Activated naive CD8-positive, alpha-beta T cell treated with anti-CD3 and anti-CD28 coated beads, Interleukin-2, amount 50 U/mL, for 24 hours (primary cell): ENCODE data around the gene SSU72.

Source experiments
- ATAC-seq: fragments of 150-1000 bp; cut with Tn5 transposase; one replicate; pipeline ENCODE4 v1.10.0; 2021
- DNase-seq: peaks from one replicate; pipeline ENCODE4 v3.0.0; 2021
- H3K27ac Mint-ChIP-seq: one replicate; pipeline ENCODE4 v1.8.0; 2021; ENCODE audit warnings: mild to moderate bottlenecking, mixed read lengths
- H3K27me3 Mint-ChIP-seq: one replicate; pipeline ENCODE4 v1.8.0; 2021; ENCODE audit warnings: mixed read lengths
- H3K36me3 Mint-ChIP-seq: one replicate; pipeline ENCODE4 v1.8.0; 2021; ENCODE audit warnings: low read depth, mixed read lengths
- H3K4me1 Mint-ChIP-seq: one replicate; pipeline ENCODE4 v1.8.0; 2021; ENCODE audit warnings: mixed read lengths
- H3K4me3 Mint-ChIP-seq: one replicate; pipeline ENCODE4 v1.8.0; 2021; ENCODE audit warnings: mild to moderate bottlenecking, moderate library complexity, mixed read lengths
- H3K9me3 Mint-ChIP-seq: one replicate; pipeline ENCODE4 v1.8.0; 2021; ENCODE audit warnings: mixed read lengths

SSU72 gene

DNA sequence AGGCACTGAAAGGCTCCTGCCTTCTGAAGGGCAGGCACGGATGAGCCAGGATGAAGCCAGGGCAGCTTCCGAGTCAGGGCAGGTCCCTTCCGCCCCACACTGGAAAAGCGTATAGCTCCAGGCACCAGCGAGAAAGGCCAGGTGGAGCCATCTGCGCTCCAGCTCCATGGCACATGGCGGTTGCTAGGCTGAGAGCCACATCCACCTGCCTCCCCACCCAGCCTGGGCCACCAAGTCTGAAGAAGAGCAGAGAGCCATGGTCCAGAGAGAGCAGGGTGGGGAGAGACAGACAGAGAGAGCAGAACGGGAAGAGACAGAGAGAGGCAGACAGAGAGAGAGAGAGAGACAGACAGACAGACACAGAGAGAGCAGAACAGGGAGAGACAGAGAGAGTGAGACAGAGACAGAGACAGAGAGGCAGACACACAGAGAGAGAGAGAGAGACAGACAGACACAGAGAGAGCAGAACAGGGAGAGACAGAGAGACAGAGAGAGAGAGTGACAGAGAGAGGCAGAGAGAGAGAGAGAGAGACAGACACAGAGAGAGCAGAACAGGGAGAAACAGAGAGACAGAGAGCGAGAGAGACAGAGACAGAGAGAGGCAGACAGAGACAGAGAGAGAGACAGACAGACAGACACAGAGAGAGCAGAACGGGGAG lies 20.1 kb upstream of the SSU72 start:
- peak; percentile 25 for ATAC-seq
- Mint-ChIP-seq H3K4me3 (no peak overlapping the region), H3K36me3 (no peaks in the 10 kb centered on the region), H3K9me3 (no peaks in the 10 kb centered on the region), H3K27ac (no peak overlapping the region), H3K27me3 (peaks cover 10% of the 10 kb centered on the region), H3K4me1 (peaks cover 11% of the 10 kb centered on the region)
- DNase-seq, result no peak

GRCh38 chr1:1593834-1594601 lies 19.4 kb upstream of the SSU72 start:
- Mint-ChIP-seq H3K36me3 (no peaks in the 10 kb centered on the region), H3K9me3 (no peaks in the 10 kb centered on the region), H3K4me1 (peaks cover 10% of the 10 kb centered on the region), H3K27me3 (peaks cover 10% of the 10 kb centered on the region), H3K4me3 (no peak overlapping the region), H3K27ac (no peak overlapping the region)
- ATAC-seq (no peak), DNase-seq (no peak)

DNA sequence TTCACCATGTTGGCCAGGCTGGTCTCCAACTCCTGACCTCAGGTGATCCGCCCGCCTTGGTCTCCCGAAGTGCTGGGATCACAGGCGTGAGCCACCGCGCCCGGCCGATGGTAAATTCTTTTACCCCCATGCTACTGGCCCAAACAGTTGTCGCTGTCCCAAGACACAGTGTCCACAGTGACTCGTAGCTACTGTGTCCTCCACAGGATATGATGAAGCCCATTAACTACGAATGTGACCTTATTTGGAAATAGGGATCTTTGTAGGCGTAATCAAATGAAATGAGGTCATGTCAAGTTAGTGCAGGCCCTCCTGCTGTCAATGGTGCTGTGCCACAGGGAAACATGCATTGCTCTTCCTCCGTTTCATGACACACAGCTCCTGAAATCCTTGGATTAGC lies 16.8 kb upstream of the SSU72 start:
- Mint-ChIP-seq H3K36me3 (no peaks in the 10 kb centered on the region), H3K4me3 (no peak overlapping the region), H3K27me3 (peaks cover 6% of the 10 kb centered on the region), H3K27ac (no peak overlapping the region), H3K9me3 (no peaks in the 10 kb centered on the region), H3K4me1 (peaks cover 2% of the 10 kb centered on the region)
- ATAC-seq (no peak), DNase-seq (no peak)

- no peak for DNase-seq
- Mint-ChIP-seq H3K4me3 (no peak overlapping the region), H3K27ac (no peak overlapping the region), H3K4me1 (no peaks in the 10 kb centered on the region), H3K9me3 (no peaks in the 10 kb centered on the region), H3K27me3 (peaks cover 12% of the 10 kb centered on the region), H3K36me3 (no peaks in the 10 kb centered on the region)
- no peak for ATAC-seq
These were observed 8.8 kb upstream of the SSU72 start for GRCh38 chr1:1583347-1584010.

DNA sequence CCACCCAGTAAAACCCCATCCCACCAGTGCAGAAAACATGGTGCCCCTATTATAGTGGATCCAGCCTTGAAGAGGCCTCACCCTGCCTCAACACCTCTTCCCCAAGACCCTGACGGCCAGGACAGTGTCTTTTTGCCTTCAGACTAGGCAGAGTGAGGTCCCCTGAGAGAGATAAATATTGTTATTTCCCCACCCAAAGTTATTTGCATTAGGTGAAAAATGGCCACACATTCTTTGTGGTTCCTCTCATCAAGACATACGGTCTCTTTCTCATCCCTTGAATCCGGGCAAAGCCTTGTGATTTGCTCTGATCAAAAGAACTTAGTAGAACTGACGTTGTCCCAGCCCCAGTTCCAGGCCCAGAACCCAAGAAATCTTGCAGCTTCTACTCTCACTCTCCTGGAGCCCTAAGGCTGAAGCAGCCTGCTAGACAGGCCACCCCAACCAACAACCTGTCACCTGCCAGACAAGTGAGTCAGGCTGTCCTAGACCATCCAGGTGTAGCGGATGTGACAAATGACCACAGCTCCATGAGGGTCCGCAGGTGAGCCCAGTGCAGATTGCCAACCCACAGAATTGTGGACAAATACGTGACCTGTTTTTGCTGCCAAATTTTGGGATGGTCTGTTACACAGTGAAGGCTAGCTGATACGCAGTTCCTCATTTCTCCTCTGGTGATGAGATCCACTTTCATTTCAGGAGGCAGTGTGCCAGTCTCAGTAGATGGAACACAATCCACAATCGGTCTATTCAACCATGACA lies 8.1 kb upstream of the SSU72 start:
- no peak overlapping the region for H3K4me3 Mint-ChIP-seq
- H3K27me3 Mint-ChIP-seq, result peaks cover 11% of the 10 kb centered on the region
- H3K36me3 Mint-ChIP-seq, result no peaks in the 10 kb centered on the region
- no peaks in the 10 kb centered on the region for H3K9me3 Mint-ChIP-seq
- H3K27ac Mint-ChIP-seq, result no peak overlapping the region
- no peaks in the 10 kb centered on the region for H3K4me1 Mint-ChIP-seq
- ATAC-seq (no peak), DNase-seq (no peak)

- Mint-ChIP-seq H3K9me3 (no peaks in the 10 kb centered on the region), H3K27ac (no peak overlapping the region), H3K27me3 (peaks cover 5% of the 10 kb centered on the region), H3K4me1 (peaks cover 18% of the 10 kb centered on the region), H3K36me3 (peaks cover 6% of the 10 kb centered on the region), H3K4me3 (no peak overlapping the region)
- DNase-seq (no peak), ATAC-seq (no peak)
These were observed 3.8 kb upstream of the SSU72 start for GRCh38 chr1:1578371-1578940.

DNA sequence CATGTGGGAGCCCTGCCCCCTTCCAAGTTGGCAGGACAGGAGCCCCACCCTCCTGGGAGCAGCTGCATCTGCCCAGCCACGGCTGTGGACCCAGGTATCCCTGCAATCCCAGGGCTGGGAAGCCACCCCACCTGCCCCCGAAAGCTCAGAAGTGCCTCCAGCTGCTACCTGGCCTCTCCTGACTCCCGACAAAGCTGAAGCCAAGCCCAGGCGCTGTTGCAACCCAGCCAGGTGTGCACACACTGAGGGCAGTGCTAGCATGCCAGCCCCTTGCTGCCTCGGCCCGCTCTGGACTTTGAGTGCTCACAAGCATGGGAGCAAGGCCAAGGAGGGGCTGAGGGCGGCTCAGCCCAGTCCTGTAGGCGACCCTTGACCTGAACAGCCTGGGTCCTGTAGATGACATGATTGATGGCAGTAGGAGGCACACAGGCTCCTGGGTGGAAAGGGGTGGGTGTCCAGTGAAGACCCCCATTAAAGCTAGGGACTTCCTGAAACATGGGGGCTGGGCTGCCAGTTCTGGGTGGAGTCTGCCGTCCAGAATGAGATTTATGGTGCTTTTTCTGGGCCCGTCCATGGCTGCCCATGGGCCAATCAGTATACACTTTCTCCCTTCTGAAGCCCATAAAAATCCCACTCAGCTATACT lies 2.8 kb upstream of the SSU72 start:
- Mint-ChIP-seq H3K4me3 (no peak overlapping the region), H3K4me1 (peaks cover 23% of the 10 kb centered on the region), H3K27me3 (peaks cover 5% of the 10 kb centered on the region), H3K9me3 (no peaks in the 10 kb centered on the region), H3K36me3 (peaks cover 12% of the 10 kb centered on the region), H3K27ac (no peak overlapping the region)
- ATAC-seq, result no peak
- no peak for DNase-seq

GRCh38 chr1:1573843-1574720 lies 581 bp downstream of the SSU72 start:
- Mint-ChIP-seq H3K27ac (peak overlapping the region; percentile 98), H3K36me3 (peaks cover 30% of the 10 kb centered on the region), H3K4me3 (peak overlapping the region; percentile 95), H3K27me3 (no peaks in the 10 kb centered on the region), H3K4me1 (peaks cover 46% of the 10 kb centered on the region), H3K9me3 (no peaks in the 10 kb centered on the region)
- ATAC-seq (peak; percentile 70), DNase-seq (peak; percentile 73)

DNA sequence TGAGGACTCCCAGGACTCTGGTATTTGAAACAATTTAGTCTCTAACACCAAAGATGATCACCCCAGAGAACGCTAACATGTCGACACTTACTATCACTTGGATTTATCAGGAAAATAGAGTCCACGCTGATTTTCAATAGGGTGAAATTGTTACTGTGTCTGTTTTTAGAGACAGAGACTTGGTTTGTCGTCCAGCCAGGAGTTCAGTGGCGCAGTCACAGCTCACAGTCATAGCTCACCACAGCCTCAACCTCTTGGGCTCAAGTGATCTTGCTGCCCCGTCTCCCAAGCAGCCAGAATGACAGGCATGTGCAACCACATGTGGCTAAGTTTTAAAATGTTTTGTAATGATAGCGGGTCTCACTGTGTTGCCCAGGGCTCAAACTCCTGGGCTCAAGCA lies 5.3 kb downstream of the SSU72 start:
- Mint-ChIP-seq H3K4me3 (no peak overlapping the region), H3K27me3 (no peaks in the 10 kb centered on the region), H3K4me1 (peaks cover 50% of the 10 kb centered on the region), H3K27ac (peak overlapping the region; percentile 54), H3K9me3 (no peaks in the 10 kb centered on the region), H3K36me3 (peaks cover 49% of the 10 kb centered on the region)
- ATAC-seq, result no peak
- no peak for DNase-seq

DNA sequence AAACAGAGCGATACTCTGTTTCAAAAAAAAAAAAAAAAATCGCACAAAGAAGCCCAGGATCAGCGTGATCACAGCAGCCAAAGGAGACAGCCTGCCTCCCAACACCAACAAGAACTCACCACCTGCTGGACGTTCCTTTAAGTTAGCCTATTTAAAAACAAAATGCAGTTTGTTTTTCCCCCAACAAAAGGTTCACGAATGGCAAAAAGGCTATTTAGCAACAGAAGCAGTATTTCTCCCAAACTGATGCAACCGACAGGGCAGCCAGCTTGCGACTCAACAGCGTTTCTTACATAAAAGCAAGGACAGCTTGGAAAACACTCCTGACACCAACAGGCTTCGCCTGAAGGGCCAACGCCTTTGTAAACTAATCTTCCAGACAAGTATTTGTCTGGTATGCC lies 6.8 kb downstream of the SSU72 start:
- Mint-ChIP-seq H3K27ac (no peak overlapping the region), H3K4me1 (peaks cover 44% of the 10 kb centered on the region)
- no peak for DNase-seq

DNA sequence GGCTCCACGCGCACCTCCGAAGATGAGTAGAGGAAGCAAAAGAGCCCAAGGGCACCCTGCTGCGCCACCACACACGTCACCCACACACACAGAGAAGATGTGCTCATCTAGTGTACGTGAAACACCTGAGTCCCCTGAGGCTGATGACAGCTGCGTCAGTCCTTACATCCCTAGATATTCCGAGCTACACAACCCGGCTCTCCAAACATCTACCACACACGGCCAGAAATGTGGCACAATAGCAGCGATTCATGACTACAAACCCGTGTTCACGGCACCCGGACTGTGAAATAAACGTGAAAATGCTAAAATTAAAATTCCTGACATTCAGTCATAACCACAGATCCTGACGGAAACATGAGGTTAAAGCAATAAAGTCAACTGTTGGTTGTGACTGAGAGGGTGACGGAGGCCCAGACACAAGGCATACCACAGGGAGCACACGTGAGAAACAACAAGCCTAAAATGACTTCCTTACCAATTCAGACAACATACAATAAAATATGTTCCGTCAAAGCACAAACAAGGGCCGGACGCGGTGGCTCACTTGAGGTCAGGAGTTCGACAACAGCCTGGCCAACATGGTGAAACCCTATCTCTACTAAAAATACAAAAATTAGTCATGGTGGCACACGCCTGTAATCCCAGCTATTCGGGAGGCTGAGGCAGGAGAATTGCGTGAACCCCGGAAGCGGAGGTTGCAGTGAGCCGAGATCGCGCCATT lies 7.3 kb downstream of the SSU72 start:
- Mint-ChIP-seq H3K27ac (peak overlapping the region; percentile 78), H3K9me3 (no peaks in the 10 kb centered on the region), H3K27me3 (no peaks in the 10 kb centered on the region), H3K4me1 (peaks cover 40% of the 10 kb centered on the region), H3K36me3 (peaks cover 48% of the 10 kb centered on the region), H3K4me3 (no peak overlapping the region)
- ATAC-seq, result no peak
- no peak for DNase-seq

More for the DNA sequence above, 6.8 kb downstream of the SSU72 start:
- H3K4me3 Mint-ChIP-seq, result no peak overlapping the region
- peaks cover 48% of the 10 kb centered on the region for H3K36me3 Mint-ChIP-seq
- no peaks in the 10 kb centered on the region for H3K27me3 Mint-ChIP-seq
- ATAC-seq, result no peak
- no peaks in the 10 kb centered on the region for H3K9me3 Mint-ChIP-seq

DNA sequence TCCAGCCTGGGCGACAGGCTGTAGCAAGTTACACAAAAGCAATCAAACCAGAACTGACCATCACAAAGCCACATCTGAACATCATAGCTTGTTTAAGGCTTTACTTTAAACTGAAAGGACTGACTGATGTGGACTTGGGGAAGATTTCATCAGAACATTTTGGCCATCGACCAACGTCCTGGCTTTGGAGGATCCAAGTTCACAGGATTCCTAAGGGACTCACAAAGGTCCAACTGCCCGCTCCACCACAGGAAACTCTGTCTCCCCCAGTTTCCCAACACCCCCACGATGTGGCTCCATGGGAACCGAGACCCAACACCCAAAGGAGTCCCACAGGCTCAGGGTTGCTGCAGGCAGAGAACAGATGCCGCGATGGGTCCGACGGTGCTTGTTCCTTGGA lies 9.3 kb downstream of the SSU72 start:
- H3K36me3 Mint-ChIP-seq, result peaks cover 46% of the 10 kb centered on the region
- no peaks in the 10 kb centered on the region for H3K27me3 Mint-ChIP-seq
- H3K4me1 Mint-ChIP-seq, result peaks cover 30% of the 10 kb centered on the region
- H3K9me3 Mint-ChIP-seq, result no peaks in the 10 kb centered on the region
- no peak for DNase-seq
- H3K4me3 Mint-ChIP-seq, result no peak overlapping the region
- H3K27ac Mint-ChIP-seq, result no peak overlapping the region
- ATAC-seq, result no peak

DNA sequence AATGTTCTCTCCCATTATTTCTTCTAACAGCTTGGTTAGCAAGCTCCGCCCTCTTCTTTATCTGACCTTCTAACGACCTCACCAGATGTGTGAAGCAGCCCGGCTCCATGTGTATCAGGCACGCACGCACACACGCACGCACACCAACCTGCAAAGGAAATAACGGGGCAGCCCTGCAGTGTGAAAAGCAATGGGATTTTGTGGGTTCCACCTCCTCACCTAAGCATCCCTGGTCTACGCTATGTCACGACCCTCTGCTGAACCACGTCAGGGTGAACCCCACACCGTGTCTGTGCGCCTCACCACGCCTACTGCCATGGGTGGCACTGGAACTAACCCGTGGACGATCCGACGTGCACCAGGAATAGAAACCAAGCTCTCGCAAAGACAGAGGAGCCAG lies 10.4 kb downstream of the SSU72 start:
- ATAC-seq (no peak), DNase-seq (no peak)
- Mint-ChIP-seq H3K27me3 (no peaks in the 10 kb centered on the region), H3K36me3 (peaks cover 38% of the 10 kb centered on the region), H3K27ac (no peak overlapping the region), H3K4me1 (peaks cover 21% of the 10 kb centered on the region), H3K4me3 (no peak overlapping the region), H3K9me3 (no peaks in the 10 kb centered on the region)
